Fibroblast of skin of left quadriceps (primary cell): Measurements from ENCODE around the gene DNAH6.
"Not testable (repeated sequence)": the region's sequence is repeated elsewhere in the genome, so short reads cannot be mapped to it uniquely, and the experiment has no call there.

Experiments
- DNase-seq, 2 experiments: peaks; one replicate each; pipeline ENCODE4 v3.0.0-alpha.2; 2013; ENCODE audit warnings: low read depth in 2 of 2

Gene DNAH6

GRCh38 chr2:84497285-84497684 is 19.0 kb upstream of the DNAH6 start:
- no peak for DNase-seq

- no peak for DNase-seq
Measured at GRCh38 chr2:84498150-84498799, 18.0 kb upstream of the DNAH6 start.

- DNase-seq, result not testable (repeated sequence)
Measured at GRCh38 chr2:84511024-84511423, 5.3 kb upstream of the DNAH6 start.

DNA sequence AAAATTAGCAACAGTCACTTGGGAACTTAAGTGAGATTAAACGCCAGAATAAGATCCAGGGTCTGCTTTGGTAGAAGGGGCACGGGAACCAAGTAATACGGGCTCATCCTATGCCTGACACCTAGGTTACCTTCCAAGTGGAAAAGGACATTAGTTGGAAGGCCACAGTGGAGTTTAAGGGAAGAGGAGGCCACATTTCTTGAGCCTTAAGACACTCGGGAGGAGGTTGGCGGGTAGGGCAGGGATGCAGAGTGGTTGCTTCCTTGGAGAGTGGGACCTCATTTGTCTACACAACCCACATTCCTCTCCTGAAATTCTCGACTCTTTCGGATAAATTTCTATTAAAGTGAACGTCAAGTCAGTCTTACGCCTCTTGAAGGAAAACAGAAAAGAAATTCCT is 510 bp upstream of the DNAH6 start:
- DNase-seq, result no peak

DNA sequence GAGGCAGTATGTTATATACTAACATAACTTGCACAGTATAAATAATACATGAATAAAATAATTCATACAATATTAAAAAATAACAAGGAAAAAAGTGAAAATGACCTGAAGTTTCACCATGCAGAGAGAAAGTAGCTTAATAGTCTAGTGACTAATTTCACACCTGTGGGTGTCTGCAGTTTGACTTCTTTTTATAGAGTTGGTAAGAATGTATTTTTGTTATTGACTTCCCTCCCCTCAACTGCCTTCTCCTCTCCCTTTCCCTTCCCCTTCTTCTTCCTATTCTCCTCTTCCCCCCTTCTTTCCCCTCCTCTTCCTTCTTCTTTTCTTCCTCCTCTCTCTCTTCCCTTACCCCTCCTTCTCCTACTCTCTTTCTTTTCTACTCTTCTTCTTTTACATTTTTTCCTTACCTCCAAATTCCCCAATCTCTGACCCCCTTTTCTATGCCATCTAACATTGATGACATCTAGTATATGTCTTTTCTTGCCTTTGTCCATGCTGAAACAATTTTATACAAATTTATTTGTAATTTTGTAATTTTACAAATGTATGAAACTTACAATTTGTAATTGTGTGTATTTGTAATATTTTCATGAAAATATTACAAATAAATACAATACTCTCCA is 3.1 kb downstream of the DNAH6 start:
- DNase-seq, result no peak

GRCh38 chr2:84526562-84526961 is 10.3 kb downstream of the DNAH6 start:
- DNase-seq, result no peak

- no peak for DNase-seq
Measured at GRCh38 chr2:84527137-84528129, 11.1 kb downstream of the DNAH6 start.

DNA sequence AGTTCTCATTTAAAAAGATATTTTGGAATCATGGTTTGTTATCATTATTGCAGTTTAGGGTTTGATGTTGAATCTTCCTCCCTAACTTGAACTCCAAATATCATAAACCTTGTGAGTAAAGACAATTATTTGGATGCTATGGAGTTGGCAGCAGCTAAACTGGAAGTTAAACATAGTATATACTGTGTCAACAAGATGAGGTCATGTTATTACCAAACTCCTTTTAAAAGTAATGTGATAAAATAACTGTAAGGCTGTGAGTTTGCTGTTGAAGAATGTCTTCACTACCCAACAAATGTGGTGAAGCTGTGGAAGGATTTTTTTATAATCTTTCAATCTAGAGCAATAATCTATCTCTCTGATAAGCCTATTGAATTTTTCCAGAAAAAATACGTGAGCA is 16.0 kb downstream of the DNAH6 start:
- no peak for DNase-seq

GRCh38 chr2:84534225-84534624 is 17.9 kb downstream of the DNAH6 start:
- no peak for DNase-seq

- no peak for DNase-seq
Measured at GRCh38 chr2:84537251-84537650, 21.0 kb downstream of the DNAH6 start.

DNA sequence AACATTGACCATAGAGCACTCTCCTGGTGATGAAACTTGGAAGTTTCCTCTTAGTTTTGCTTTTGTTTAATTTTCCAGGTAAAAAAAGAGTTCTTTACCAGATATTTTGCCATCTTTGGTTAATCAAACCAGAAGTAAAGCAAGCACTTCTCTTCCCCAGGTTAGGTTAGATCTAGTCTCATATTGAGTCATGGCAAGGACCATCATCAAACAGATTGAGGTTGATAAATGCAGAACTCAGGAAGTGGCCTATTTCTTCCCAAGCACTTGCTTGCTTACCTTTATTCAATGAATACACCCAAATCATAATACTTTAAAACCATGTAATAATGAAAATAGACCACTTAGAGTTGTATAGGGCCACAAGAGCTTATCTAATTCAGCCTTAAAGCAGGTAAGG is 23.4 kb downstream of the DNAH6 start:
- DNase-seq, result no peak

DNA sequence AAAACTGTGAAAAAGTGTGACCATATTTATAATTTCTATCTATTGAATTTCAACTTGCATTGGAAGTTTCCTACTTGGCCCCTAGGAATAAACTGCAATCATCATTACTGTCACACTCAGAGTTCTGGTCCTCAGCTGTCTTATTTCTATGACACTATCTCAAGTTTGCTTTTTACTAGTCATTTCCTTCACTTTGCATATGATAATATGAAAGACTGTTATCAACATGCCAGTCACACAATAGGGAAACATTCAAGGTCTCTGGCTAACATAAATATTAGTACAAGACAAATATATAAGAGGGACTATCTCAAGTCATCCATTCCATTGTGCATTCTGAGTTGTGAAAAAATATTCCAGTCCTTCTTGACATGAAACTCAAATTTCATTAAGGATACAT is 28.7 kb downstream of the DNAH6 start:
- no peak for DNase-seq

DNA sequence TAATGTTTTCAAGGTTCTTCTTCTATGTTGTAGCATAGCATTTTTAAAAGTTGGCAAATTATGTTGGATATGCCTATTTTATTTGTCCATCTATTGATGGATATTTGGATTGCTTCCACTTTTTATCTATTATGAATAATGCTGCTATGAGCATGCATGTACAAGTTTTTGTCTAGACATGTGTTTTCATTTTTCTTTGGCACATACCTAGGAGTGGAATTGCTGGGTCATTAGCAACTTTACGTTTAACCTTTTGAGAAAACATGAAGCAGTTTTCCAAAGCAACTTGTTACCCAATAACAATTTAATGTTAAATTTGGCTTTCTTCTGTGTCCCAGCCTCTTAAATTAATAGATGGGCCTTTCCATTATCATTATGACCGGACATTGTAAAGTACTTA is 30.3 kb downstream of the DNAH6 start:
- DNase-seq, result no peak

DNA sequence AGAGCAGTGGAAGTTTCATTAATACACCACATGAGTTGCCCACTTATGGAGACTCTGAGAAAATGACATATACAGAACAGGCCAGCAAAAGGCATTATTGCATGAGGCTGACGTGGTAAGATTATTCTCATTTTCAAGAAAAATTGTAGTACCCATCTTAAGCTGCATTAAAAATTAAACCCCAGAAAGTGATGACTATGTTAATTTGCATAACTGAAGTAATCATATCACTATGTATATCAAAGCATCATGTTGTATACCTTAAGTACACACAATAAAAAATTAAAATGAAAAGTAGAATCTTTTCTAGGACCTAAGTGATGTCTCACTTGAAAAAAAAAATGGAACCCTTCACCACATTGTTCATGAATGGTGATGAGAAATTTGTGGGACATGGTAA is 32.0 kb downstream of the DNAH6 start:
- DNase-seq, result no peak

GRCh38 chr2:84550916-84551315 is 34.6 kb downstream of the DNAH6 start:
- DNase-seq, result no peak

DNA sequence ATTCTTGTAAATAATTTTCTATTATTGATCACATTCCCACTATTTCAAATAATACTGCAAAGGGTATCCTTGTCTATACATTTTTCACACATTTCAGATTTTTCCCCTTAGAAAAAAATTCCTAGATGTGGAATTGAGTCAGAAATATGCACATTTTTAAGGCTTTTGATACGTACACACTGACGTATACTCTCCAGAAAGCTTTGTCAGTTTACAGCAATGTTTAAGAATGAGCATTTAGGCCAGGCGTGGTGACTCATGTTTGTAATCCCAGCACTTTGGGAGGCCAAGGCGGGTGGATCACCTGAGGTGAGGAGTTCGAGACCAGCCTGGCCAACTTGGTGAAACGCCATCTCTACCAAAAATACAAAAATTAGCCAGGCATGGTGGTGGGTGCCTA is 35.2 kb downstream of the DNAH6 start:
- DNase-seq, result not testable (repeated sequence)

GRCh38 chr2:84556190-84556589 is 39.9 kb downstream of the DNAH6 start:
- DNase-seq, result no peak

GRCh38 chr2:84559838-84560237 is 43.5 kb downstream of the DNAH6 start:
- DNase-seq, result no peak

DNA sequence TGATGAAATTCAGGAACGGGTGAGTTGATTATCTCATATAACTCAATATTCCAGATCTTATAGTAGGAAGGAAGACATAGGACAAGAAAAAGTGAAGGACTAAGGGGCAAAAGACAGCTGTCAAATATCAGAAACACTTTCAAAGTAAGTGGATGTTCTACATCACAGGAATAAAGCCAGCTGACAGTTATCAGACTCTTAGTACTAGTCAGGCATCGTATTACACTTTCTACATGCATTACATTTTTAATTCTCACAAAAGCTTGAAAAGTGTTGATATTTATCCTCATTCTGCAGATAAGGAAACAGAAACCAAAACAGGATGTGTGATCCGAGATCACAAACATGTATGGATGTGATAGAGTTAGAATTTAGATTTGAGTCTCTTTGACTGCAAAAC is 63.4 kb downstream of the DNAH6 start:
- DNase-seq, result no peak

DNA sequence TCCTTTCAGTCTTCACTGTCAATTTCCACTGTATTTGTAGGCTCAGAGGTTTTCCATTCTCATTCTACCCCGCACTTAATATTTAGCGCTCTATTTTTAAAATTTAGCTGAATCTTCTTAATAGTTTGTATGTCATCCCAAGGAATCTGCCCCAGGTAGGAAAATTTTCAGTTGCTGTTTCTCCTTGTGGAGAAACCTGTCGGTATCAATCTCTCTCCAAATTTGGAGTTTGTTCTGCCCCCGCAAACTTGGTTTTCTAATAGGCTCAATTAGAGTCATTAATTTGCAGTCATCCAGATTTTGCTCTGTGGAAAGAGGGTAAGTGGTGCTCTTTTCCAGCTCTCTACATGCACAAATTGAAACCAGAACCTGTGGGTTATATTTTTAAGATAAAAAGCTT is 87.6 kb downstream of the DNAH6 start:
- no peak for DNase-seq

- no peak for DNase-seq
Measured at GRCh38 chr2:84613082-84613481, 96.8 kb downstream of the DNAH6 start.

- no peak for DNase-seq
Measured at GRCh38 chr2:84619794-84620371, 103.6 kb downstream of the DNAH6 start.
